RWPE2 (cell line): ENCODE data around the gene DAB2.
"Not testable (repeated sequence)": the region's sequence is repeated elsewhere in the genome, so short reads cannot be mapped to it uniquely, and the experiment has no call there.

ENCODE experiments used
- ATAC-seq: fragments of 200-7000 bp; cut with Tn5 transposase; 3 replicates; pipeline ENCODE4 v1.9.1; 2021; ENCODE audit warnings: low read depth
- DNase-seq: peaks from one replicate; pipeline ENCODE4 v3.0.0-alpha.2; 2020; ENCODE audit warnings: low spot score
- H3K27ac ChIP-seq: fragments of 450-650 bp; 2 replicates; pipeline ENCODE4 v1.5.1; 2017; ENCODE audit warnings: mild to moderate bottlenecking; ENCODE audit not compliant: poor library complexity, severe bottlenecking
- H3K27me3 ChIP-seq: fragments of 250-450 bp; sonication (Bioruptor Pico); 2 replicates; pipeline ENCODE4 v1.5.1; 2021; ENCODE audit warnings: mild to moderate bottlenecking, moderate library complexity; ENCODE audit not compliant: insufficient read depth, poor library complexity, severe bottlenecking
- H3K36me3 ChIP-seq: fragments of 250-450 bp; sonication (Bioruptor Pico); 2 replicates; pipeline ENCODE4 v1.5.1; 2020; ENCODE audit warnings: low read depth, mild to moderate bottlenecking, moderate library complexity
- H3K4me1 ChIP-seq: fragments of 250-450 bp; sonication (Bioruptor Pico); 2 replicates; pipeline ENCODE4 v1.5.1; 2021; ENCODE audit warnings: mild to moderate bottlenecking, moderate library complexity; ENCODE audit not compliant: insufficient read depth, poor library complexity, severe bottlenecking
- H3K4me3 ChIP-seq: fragments of 250-450 bp; sonication (Bioruptor Pico); 2 replicates; pipeline ENCODE4 v1.5.1; 2021; ENCODE audit warnings: mild to moderate bottlenecking, moderate library complexity; ENCODE audit not compliant: severe bottlenecking
- H3K9me3 ChIP-seq: fragments of 250-450 bp; sonication (Bioruptor Pico); 2 replicates; pipeline ENCODE4 v1.5.1; 2021; ENCODE audit warnings: mild to moderate bottlenecking, moderate library complexity; ENCODE audit not compliant: severe bottlenecking
- TF ChIP-seq, protein P1 (sequence below): fragments of 450-650 bp; IDR thresholded peaks from one replicate; pipeline ENCODE4 v1.5.1; 2017; ENCODE audit warnings: mild to moderate bottlenecking, moderate library complexity; ENCODE audit not compliant: poor library complexity, severe bottlenecking

Gene DAB2

GRCh38 chr5:39340506-39340905 is 84.3 kb downstream of the DAB2 start:
- peaks cover 2% of the 10 kb centered on the region for H3K9me3 ChIP-seq
- no peaks in the 10 kb centered on the region for H3K36me3 ChIP-seq
- no peak overlapping the region for H3K27ac ChIP-seq
- no peaks in the 10 kb centered on the region for H3K4me1 ChIP-seq
- TF ChIP-seq, protein P1, sequence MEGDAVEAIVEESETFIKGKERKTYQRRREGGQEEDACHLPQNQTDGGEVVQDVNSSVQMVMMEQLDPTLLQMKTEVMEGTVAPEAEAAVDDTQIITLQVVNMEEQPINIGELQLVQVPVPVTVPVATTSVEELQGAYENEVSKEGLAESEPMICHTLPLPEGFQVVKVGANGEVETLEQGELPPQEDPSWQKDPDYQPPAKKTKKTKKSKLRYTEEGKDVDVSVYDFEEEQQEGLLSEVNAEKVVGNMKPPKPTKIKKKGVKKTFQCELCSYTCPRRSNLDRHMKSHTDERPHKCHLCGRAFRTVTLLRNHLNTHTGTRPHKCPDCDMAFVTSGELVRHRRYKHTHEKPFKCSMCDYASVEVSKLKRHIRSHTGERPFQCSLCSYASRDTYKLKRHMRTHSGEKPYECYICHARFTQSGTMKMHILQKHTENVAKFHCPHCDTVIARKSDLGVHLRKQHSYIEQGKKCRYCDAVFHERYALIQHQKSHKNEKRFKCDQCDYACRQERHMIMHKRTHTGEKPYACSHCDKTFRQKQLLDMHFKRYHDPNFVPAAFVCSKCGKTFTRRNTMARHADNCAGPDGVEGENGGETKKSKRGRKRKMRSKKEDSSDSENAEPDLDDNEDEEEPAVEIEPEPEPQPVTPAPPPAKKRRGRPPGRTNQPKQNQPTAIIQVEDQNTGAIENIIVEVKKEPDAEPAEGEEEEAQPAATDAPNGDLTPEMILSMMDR: no peak
- H3K4me3 ChIP-seq: no peak overlapping the region
- H3K27me3 ChIP-seq: no peaks in the 10 kb centered on the region
- DNase-seq: no peak
- no peak for ATAC-seq

DNA sequence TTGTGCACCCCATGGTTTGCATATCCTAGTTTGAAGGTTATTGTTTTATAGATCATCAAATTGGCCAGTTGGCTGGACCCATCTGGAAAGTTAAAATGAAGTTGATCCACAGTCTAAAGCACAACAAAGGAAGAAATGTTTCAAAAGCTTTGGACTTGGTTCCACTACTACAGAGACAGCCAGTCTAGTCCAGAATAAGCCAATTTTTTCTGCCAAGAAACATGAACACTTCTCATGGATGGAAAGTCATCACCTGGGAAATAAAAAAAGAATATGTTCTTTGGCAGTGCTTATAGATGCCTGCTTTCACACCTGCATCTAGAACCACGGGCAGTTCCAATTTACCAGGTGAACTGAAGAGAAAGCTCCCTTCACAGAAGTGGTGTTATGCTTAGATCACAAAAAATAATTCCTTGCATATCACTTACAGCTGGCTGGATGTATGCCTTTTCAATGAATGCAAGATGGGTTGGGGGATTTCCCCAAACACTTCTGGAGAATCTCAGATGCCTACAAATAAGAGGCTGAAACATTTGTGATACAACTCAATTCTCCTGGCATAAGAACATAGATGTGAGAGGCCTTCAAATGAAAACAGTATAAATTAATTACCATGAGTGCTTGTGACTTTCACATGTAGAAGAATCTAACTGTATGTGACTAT is 87.4 kb downstream of the DAB2 start:
- no peak overlapping the region for H3K4me3 ChIP-seq
- no peak for ATAC-seq
- no peak for DNase-seq
- no peaks in the 10 kb centered on the region for H3K27me3 ChIP-seq
- no peak overlapping the region for H3K27ac ChIP-seq
- no peaks in the 10 kb centered on the region for H3K4me1 ChIP-seq
- H3K9me3 ChIP-seq: no peaks in the 10 kb centered on the region
- H3K36me3 ChIP-seq: no peaks in the 10 kb centered on the region
- TF ChIP-seq, protein P1: no peak

DNA sequence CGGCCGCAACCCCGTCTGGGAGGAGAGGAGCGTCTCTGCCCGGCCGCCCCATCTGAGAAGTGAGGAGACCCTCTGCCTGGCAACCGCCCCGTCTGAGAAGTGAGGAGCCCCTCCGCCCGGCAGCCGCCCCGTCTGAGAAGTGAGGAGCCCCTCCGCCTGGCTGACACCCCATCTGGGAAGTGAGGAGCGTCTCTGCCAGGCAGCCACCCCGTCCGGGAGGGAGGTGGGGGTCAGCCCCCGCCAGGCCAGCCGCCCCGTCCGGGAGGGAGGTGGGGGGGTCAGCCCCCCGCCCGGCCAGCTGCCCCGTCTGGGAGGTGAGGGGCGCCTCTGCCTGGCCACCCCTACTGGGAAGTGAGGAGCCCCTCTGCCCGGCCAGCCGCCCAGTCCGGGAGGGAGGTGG is 90.5 kb downstream of the DAB2 start:
- H3K27ac ChIP-seq, ATAC-seq, H3K27me3 ChIP-seq: not testable (repeated sequence)

DNA sequence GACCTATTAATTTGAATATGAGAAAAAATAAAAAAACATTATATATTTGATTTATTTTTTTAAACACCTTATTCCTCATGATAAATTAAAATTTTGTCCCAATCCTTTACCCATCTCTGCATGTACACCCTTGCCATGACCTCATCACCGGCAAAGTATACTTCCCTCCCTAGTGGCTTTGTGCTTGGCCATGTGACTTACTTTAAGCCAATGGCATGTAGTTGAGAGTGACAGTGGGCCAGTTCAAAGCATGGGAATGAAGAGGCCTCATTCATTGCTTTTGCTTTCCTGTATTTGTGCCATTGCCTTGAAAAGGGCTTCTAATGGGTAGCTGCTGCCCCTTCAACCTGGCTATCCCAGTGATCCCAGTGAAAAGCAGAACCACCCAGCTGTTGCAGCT is 91.7 kb downstream of the DAB2 start:
- DNase-seq: no peak
- no peak overlapping the region for H3K27ac ChIP-seq
- H3K27me3 ChIP-seq: no peaks in the 10 kb centered on the region
- H3K36me3 ChIP-seq: no peaks in the 10 kb centered on the region
- H3K4me1 ChIP-seq: no peaks in the 10 kb centered on the region
- no peak overlapping the region for H3K4me3 ChIP-seq
- no peak for ATAC-seq
- TF ChIP-seq, protein P1: no peak
- no peaks in the 10 kb centered on the region for H3K9me3 ChIP-seq

More for the DNA sequence above, 90.5 kb downstream of the DAB2 start:
- not testable (repeated sequence) for H3K4me3 ChIP-seq, DNase-seq, H3K9me3 ChIP-seq, H3K36me3 ChIP-seq, H3K4me1 ChIP-seq

- TF ChIP-seq, protein P1: no peak
- H3K27ac ChIP-seq: no peak overlapping the region
- DNase-seq (no peak), ATAC-seq (no peak)
- no peaks in the 10 kb centered on the region for H3K36me3 ChIP-seq
- no peaks in the 10 kb centered on the region for H3K9me3 ChIP-seq
- no peak overlapping the region for H3K4me3 ChIP-seq
- H3K27me3 ChIP-seq: no peaks in the 10 kb centered on the region
- H3K4me1 ChIP-seq: no peaks in the 10 kb centered on the region
Observed at GRCh38 chr5:39331861-39332381, 92.9 kb downstream of the DAB2 start.
